ENCODE measurements around the gene OR2AG2.

OR2AG2 gene

DNA sequence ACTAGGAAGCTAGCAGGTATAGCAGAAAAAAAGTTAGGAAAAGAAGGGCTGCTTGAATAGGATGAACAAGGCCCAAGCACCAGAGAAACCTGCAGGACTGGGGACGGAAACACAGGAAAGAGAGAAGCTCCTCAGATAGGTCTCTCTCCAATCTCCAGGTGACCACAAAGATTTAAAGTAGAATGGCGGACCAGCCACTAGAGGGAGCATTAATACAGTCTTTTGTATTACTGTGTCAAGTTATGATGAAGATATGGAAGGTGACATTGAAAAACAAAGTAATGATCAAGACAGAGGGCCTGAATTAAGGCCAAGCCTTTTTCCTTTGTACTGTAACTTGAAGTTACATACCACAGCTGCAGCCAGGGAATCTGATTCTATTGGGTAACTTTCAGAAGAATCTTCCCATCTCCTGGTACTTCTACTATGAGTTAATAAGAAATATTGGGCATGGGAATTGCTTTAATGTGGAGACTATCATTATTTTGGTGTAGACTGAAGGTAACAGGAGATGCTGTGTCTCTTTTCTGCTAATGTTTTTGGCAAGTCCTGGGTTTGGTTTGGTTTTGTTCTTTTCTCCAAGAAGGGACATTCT, 33.8 kb downstream of the OR2AG2 start:
- TF ChIP-seq, protein P1, sequence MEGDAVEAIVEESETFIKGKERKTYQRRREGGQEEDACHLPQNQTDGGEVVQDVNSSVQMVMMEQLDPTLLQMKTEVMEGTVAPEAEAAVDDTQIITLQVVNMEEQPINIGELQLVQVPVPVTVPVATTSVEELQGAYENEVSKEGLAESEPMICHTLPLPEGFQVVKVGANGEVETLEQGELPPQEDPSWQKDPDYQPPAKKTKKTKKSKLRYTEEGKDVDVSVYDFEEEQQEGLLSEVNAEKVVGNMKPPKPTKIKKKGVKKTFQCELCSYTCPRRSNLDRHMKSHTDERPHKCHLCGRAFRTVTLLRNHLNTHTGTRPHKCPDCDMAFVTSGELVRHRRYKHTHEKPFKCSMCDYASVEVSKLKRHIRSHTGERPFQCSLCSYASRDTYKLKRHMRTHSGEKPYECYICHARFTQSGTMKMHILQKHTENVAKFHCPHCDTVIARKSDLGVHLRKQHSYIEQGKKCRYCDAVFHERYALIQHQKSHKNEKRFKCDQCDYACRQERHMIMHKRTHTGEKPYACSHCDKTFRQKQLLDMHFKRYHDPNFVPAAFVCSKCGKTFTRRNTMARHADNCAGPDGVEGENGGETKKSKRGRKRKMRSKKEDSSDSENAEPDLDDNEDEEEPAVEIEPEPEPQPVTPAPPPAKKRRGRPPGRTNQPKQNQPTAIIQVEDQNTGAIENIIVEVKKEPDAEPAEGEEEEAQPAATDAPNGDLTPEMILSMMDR (IDR thresholded peaks at IDR 0.05; ENCODE audit: low read length) = peak; percentile 76
- no peak for TF ChIP-seq EZH2 (IDR thresholded peaks at IDR 0.05; ENCODE audit: borderline replicate concordance, low read length)
- no peak overlapping the region for H3K4me2 ChIP-seq (ENCODE audit: low read length)

DNA sequence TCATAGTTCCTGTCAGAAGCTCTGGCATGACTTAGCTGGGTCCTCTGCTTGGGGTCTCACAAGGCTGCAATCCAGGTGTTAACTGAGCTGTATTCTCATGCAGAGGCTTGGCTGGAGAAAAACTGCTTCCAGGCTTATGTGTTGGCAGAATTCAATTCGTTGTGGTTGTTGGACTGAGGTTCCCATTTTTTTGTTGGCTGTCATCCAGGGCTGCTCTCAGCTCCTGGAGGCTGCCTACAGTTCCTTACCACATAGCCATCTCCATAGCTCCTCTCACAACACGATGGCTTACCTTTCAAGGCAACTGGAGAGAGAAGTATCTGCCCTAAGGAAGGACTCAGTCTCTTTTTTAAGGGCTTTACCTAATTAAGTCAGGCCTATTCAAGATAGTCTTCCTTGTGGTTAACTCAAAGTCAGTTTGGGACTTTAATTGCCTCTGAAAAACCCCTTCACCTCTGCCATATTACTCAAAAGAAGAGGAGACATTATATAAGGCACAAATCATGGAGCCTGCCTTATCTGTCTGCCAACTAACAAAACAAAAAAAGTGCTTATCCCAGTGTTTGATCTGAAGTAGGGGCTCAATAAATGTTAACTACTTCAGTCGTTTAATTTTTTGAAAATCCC, 35.2 kb downstream of the OR2AG2 start:
- no peaks in the 10 kb centered on the region for H3K9me3 ChIP-seq (ENCODE audit: low read length)

More for the DNA sequence above, 33.8 kb downstream of the OR2AG2 start:
- no peaks in the 10 kb centered on the region for H3K79me2 ChIP-seq (ENCODE audit: insufficient read depth, low read length)
- H3K4me3 ChIP-seq (ENCODE audit: low read depth, low read length, poor library complexity, severe bottlenecking) = no peak overlapping the region
- no peak overlapping the region for H3K9ac ChIP-seq (ENCODE audit: low read length)
- H4K20me1 ChIP-seq (ENCODE audit: insufficient read depth, low read length) = no peaks in the 10 kb centered on the region
- H3F3A ChIP-seq (ENCODE audit: insufficient read depth, low read length) = no peaks in the 10 kb centered on the region
- no peak overlapping the region for H3K27ac ChIP-seq (ENCODE audit: low read depth, low read length, poor library complexity, severe bottlenecking)
- H3K4me1 ChIP-seq (ENCODE audit: insufficient read depth, low read length, severe bottlenecking) = no peaks in the 10 kb centered on the region
- no peak overlapping the region for H2AFZ ChIP-seq (ENCODE audit: low read length)
- no peaks in the 10 kb centered on the region for H3K36me3 ChIP-seq (ENCODE audit: insufficient read depth, low read length)
- H3K9me2 ChIP-seq (ENCODE audit: low read depth, low read length) = no peaks in the 10 kb centered on the region
- no peaks in the 10 kb centered on the region for H3K27me3 ChIP-seq (ENCODE audit: insufficient read depth, low read length)
- H3K9me3 ChIP-seq (ENCODE audit: low read length) = no peaks in the 10 kb centered on the region

DNA sequence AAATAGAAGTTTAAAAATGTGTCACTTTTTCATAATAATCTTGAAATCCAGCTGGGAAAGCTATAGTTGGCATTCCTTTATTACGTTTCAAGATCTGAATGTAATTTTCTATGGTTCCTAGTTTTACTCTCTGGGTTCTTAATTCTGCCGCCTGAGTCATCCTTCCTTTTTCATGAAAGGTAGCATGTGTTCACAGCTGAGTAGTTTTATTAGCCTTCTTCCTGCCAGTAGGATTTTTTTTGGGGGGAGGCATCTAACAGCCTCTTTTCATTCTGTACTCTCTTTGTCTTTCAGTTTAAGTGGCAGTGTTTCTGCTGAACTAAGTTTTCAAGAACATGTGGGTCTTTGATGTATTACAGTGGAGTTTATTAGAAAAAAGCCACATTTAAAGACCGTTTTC, 36.5 kb downstream of the OR2AG2 start:
- no peak for TF ChIP-seq EZH2 (IDR thresholded peaks at IDR 0.05; ENCODE audit: borderline replicate concordance, low read length)
- TF ChIP-seq, protein P1 (IDR thresholded peaks at IDR 0.05; ENCODE audit: low read length) = no peak
- H3K9ac ChIP-seq (ENCODE audit: low read length) = no peak overlapping the region

More for the DNA sequence above, 35.2 kb downstream of the OR2AG2 start:
- H3K9ac ChIP-seq (ENCODE audit: low read length) = no peak overlapping the region
- H3K36me3 ChIP-seq (ENCODE audit: insufficient read depth, low read length) = no peaks in the 10 kb centered on the region
- H3K4me1 ChIP-seq (ENCODE audit: insufficient read depth, low read length, severe bottlenecking) = no peaks in the 10 kb centered on the region
- H4K20me1 ChIP-seq (ENCODE audit: insufficient read depth, low read length) = no peaks in the 10 kb centered on the region
- H3K27me3 ChIP-seq (ENCODE audit: insufficient read depth, low read length) = no peaks in the 10 kb centered on the region
- H3F3A ChIP-seq (ENCODE audit: insufficient read depth, low read length) = no peaks in the 10 kb centered on the region
- no peak overlapping the region for H3K4me2 ChIP-seq (ENCODE audit: low read length)
- H3K79me2 ChIP-seq (ENCODE audit: insufficient read depth, low read length) = no peaks in the 10 kb centered on the region
- no peak overlapping the region for H3K27ac ChIP-seq (ENCODE audit: low read depth, low read length, poor library complexity, severe bottlenecking)
- no peak overlapping the region for H3K4me3 ChIP-seq (ENCODE audit: low read depth, low read length, poor library complexity, severe bottlenecking)
- no peak overlapping the region for H2AFZ ChIP-seq (ENCODE audit: low read length)
- no peaks in the 10 kb centered on the region for H3K9me2 ChIP-seq (ENCODE audit: low read depth, low read length)
- TF ChIP-seq, protein P1 (IDR thresholded peaks at IDR 0.05; ENCODE audit: low read length) = no peak
- no peak for TF ChIP-seq EZH2 (IDR thresholded peaks at IDR 0.05; ENCODE audit: borderline replicate concordance, low read length)

More for the DNA sequence above, 36.5 kb downstream of the OR2AG2 start:
- H3F3A ChIP-seq (ENCODE audit: insufficient read depth, low read length) = no peaks in the 10 kb centered on the region
- no peaks in the 10 kb centered on the region for H3K9me2 ChIP-seq (ENCODE audit: low read depth, low read length)
- no peak overlapping the region for H3K4me2 ChIP-seq (ENCODE audit: low read length)
- no peaks in the 10 kb centered on the region for H4K20me1 ChIP-seq (ENCODE audit: insufficient read depth, low read length)
- H2AFZ ChIP-seq (ENCODE audit: low read length) = no peak overlapping the region
- no peaks in the 10 kb centered on the region for H3K9me3 ChIP-seq (ENCODE audit: low read length)
- no peak overlapping the region for H3K4me3 ChIP-seq (ENCODE audit: low read depth, low read length, poor library complexity, severe bottlenecking)
- no peaks in the 10 kb centered on the region for H3K27me3 ChIP-seq (ENCODE audit: insufficient read depth, low read length)
- H3K36me3 ChIP-seq (ENCODE audit: insufficient read depth, low read length) = no peaks in the 10 kb centered on the region
- no peak overlapping the region for H3K27ac ChIP-seq (ENCODE audit: low read depth, low read length, poor library complexity, severe bottlenecking)
- H3K79me2 ChIP-seq (ENCODE audit: insufficient read depth, low read length) = no peaks in the 10 kb centered on the region
- no peaks in the 10 kb centered on the region for H3K4me1 ChIP-seq (ENCODE audit: insufficient read depth, low read length, severe bottlenecking)

All from OCI-LY1 (cell line).